Measurements from ENCODE around the gene MB21D2.

DNA sequence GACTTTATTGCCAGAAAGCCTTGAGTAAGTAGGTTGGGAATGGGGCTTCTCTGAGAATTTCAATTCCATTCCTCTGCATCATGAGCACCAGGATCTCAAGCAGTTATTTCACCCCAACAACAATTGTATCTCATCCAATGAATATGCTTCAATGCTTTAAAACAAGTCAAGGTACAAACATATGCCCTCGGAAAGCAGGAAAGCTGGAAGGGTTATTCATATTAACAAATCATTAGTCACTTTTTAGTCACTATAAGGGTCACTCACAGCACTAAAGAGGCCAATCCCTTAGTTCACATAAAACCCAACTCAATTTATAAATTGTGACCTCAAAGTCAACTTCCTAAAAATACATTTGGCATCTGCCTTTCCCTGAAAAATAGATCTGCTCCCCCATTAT is 16.2 kb downstream of the MB21D2 start:
- TF ChIP-seq, protein P1, sequence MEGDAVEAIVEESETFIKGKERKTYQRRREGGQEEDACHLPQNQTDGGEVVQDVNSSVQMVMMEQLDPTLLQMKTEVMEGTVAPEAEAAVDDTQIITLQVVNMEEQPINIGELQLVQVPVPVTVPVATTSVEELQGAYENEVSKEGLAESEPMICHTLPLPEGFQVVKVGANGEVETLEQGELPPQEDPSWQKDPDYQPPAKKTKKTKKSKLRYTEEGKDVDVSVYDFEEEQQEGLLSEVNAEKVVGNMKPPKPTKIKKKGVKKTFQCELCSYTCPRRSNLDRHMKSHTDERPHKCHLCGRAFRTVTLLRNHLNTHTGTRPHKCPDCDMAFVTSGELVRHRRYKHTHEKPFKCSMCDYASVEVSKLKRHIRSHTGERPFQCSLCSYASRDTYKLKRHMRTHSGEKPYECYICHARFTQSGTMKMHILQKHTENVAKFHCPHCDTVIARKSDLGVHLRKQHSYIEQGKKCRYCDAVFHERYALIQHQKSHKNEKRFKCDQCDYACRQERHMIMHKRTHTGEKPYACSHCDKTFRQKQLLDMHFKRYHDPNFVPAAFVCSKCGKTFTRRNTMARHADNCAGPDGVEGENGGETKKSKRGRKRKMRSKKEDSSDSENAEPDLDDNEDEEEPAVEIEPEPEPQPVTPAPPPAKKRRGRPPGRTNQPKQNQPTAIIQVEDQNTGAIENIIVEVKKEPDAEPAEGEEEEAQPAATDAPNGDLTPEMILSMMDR (IDR thresholded peaks at IDR 0.05), result no peak
- no peak for TF ChIP-seq EP300 (IDR thresholded peaks at IDR 0.05)
